Neural cell (in vitro differentiated cells): Measurements from ENCODE around the gene DGKB.

Experiments used
- CTCF ChIP-seq: fragments of 450-650 bp; IDR thresholded peaks from 2 replicates; pipeline ENCODE4 v1.5.1; 2014; ENCODE audit warnings: antibody characterized with exemption, mild to moderate bottlenecking, moderate library complexity; ENCODE audit not compliant: poor library complexity, severe bottlenecking
- POLR2AphosphoS5 ChIP-seq: IDR thresholded peaks from 2 replicates; pipeline ENCODE4 v1.6.1; 2012
- RAD21 ChIP-seq: fragments of 450-650 bp; conservative IDR thresholded peaks from 2 replicates; pipeline ENCODE4 v1.6.1; 2014; ENCODE audit warnings: antibody characterized with exemption, mild to moderate bottlenecking, moderate library complexity
- SMC3 ChIP-seq: fragments of 450-650 bp; conservative IDR thresholded peaks from 2 replicates; pipeline ENCODE4 v1.6.1; 2014; ENCODE audit warnings: antibody characterized with exemption, mild to moderate bottlenecking, moderate library complexity; ENCODE audit not compliant: poor library complexity

- TF ChIP-seq CTCF (no peak), POLR2AphosphoS5 (no peak), RAD21 (no peak), SMC3 (no peak)
These were observed 398.9 kb downstream of the DGKB start for GRCh38 chr7:14503623-14504022.
